Measurements from ENCODE around the gene MBP.

MBP gene

DNA sequence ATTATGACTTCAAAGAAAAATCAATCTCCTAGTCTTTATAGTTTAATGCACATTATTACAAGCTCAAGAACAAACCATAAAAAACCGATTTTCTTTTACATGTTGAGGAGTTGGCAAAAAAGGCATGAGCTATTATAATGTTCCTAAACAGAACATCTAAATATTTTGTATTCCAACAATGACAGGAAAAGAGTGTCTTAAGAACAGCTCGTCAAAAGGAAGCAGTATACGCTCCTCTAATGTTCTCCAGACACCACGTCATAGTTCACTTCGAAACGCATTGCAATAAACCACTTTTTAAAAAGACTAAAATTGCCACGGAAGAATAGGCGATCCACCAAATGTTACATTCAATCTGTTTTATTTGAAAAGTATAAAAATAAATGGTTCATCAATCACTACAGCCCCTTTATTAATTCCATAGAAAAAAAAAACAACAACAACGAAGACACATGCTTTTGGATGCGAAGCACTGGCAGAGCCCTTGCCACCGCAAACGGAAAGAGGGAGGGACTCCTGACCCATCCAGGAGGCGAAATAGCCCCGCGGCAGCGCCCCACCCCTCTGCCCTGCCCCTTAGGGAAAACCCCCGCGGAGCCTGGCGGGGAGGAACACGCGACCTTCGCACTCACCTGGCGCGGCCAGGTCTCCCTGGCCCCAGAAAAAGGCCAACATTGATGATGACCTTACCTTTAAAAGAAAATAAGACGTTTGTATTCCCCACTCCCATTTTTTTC lies 45.8 kb downstream of the MBP start:
- no peak for DNase-seq (ENCODE audit: low read depth in 1 of 2, low spot score in 1 of 2)

DNA sequence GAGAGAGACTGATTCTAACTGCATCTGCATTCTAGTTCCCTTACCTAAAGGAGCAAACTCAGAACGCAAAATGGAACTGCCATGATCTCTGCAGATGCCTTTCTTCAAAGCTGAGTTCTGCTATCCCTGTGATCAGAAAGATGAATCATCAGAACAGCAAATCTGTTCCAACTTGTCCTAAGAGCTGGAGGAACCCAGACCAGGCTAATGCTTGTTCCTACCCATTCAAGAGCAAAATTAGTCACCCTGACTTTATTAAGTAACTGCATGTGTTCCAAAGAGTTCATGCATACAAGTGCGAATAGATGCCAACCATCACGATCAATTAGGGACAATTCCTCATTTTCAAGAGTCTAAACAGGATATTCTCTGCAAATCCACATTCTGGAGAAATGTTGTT lies 46.5 kb downstream of the MBP start:
- no peak for DNase-seq (ENCODE audit: low read depth in 1 of 2, low spot score in 1 of 2)

DNA sequence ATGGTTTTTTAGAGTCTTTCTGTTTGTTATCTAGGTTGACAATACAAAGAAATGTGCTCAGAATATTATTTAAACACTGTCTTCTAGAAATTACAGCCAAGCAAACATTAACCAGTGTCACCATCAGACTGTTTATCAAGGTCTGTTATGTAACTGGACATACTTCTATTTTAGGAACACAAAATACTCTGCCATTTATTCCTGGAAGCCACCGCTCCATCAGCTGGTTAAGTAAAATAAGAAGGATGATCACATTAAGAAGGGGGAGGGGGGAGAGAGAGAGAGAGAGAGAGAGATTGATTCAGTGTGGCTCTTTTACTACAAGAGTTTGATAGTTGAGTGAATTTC lies 47.9 kb downstream of the MBP start:
- no peak for DNase-seq (ENCODE audit: low read depth in 1 of 2, low spot score in 1 of 2)

DNA sequence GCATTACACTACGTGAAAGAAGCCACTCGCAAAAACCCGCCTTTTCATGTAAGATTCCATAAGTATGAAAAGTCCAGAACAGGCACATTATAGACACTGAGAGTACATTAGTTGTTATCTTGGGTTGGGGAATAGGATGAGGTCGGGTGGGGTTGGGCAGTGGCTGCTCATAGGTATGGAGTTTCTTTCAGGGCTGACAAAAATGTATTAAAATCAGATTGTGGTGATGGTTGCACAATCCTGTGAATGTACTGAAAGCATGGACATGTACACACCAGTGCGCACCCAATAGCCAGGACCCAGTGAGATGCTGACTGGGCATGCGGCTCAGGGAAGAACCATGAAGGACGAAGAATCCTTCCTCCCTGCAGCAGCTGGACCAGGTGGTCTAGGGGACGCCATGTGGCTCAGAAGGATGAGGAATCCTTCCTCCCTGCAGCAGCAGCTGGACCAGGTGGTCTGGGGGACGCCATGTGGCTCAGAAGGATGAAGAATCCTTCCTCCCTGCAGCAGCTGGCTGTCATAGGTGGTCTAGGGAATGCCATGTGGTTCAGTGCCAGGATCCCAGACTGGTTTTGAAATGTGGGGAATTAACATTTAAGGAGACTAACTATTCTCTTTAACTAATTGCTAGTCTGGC lies 50.1 kb downstream of the MBP start:
- DNase-seq (ENCODE audit: low read depth in 1 of 2, low spot score in 1 of 2): no peak

DNA sequence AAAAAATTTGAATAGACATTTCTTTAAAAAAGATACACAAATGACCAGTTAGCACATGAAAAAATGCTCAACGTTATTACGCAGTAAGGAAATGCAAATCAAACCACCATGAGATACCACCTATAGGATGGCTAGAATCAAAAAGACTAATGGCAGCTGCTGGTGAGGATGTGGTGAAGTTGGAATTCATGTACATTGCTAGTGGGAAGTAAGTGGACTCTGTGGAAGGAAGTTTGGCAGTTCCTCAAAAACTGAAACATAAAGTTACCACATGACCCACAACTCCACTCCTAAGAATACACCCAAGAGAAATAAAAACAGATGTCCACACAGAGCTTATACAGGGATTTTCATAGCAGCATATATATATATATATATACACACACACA lies 51.2 kb downstream of the MBP start:
- DNase-seq (ENCODE audit: low read depth in 1 of 2, low spot score in 1 of 2): no peak

DNA sequence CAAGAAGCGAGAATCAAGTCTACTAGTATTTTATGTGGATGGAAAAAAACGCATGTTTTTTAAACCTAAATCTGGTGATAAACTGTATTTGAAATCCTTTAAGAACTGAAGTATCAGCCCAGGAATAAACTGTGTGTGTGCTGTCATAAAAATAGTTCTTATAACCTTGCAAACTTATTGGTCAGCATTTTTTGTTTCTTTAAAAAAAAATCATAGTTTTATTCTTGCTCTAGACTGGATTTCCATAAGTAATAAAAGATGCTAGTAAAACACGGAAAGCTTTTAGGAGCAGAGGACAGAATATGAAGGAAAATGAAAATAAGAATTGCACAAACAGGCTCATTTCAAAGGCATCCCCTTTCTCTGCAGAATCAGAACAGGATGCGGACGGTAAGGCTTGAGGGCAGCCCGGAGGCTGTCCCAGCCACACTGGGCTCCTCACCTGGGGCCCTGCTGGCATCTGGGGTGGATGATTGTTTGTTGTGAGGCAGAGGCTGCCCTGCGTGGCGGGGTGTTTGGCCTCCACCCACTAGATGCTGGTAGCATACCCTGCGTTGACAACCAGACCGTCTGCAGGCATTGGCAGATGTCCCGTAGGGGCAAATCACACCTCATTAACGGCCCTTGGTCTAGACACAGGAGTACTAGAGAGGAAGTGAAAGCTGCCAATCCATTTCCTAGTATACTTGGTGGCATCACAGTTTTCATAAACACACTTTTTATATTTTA lies 52.5 kb downstream of the MBP start:
- DNase-seq (ENCODE audit: low read depth in 1 of 2, low spot score in 1 of 2): no peak

DNA sequence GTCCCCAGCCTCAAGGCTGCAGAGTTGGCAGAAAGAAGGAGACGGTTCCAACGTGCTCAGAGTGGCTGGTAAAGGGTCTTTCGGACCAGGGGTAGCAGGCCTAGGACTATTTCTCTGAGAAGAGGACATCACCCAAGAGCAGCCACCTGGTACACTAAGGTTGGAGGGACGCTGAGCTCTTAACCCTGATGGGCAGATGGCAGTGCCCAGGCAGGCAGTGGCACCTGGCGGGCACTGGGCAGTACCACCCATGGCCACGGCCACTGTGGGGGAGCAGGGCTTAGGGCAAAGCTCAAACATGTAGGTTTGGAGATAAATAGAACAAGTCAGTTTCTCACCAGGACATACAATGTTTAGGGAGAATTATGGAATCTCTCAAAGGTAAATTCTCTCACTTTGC lies 53.5 kb downstream of the MBP start:
- DNase-seq (ENCODE audit: low read depth in 1 of 2, low spot score in 1 of 2): no peak

DNA sequence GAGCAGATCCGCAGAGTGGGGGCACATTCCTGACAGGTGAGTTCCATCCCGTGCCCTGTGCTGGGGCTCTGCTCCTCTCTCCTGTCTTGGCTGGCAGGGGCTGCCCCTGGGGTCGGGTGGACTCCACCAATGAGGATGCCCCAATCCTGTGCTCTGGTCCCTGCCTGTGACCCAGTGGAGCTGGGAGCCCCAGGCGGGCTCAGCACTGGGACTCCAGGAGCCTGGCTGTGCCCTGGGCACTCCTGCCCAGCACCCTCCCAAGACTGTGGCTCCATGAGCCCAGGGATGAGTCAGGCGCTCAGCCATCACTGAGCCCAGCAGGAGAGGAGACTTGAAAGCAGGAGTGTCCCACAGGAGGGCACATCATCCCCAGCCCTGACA lies 53.9 kb downstream of the MBP start:
- no peak for DNase-seq (ENCODE audit: low read depth in 1 of 2, low spot score in 1 of 2)

DNA sequence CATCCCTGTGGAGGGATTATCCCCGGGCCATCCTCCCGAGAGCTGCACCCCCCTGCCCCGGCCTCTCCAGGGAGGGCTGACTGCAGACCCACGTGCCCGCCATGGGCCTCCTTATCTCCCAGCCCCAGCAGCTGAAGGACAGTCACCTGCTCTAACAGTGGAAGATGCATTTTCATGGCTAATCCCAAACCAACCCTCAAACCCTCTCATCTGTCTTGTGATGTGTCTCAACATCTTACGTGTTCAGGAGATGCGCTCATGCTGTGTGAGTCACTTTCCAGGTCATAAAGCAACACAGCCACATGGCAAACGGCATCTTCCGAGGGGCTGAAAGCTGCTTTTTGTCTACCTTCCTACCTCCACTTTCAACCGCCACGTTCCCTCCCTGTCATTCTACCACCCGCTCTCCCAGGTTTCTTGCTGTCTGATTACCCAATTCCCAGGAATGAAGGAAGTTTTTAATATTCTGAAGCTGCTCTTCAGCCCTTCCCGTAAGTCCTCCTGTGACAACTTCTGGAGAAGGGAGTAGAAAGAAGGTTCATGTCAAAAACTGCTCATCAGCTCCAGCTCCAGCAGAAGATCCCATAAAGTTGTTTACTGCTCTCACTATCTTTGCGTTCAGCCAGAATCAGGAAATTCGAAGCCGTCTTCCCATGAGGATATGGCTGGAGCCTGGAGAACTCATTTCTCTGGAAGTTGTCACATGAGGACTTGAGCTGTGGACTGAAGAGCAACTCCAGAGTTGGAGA lies 54.5 kb downstream of the MBP start:
- DNase-seq (ENCODE audit: low read depth in 1 of 2, low spot score in 1 of 2): no peak

DNA sequence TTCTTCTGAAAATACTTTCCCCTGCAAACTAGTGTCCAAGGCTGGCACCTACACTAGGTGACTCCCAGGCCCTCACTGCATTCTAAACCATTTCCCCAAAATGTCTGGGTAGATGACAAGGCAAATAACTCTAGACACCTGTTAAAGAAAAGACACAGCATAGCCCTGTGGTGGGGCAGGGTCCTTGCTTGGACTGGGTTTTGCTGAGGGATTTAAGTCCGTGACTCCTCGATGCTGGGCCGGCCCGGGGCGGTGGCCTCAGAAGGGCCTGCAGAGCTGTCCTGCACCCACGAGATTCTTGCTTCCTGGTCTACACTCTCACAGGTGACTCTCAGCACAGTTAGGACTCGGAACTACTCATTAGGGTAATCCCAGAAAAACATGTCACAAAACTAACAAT lies 55.2 kb downstream of the MBP start:
- DNase-seq (ENCODE audit: low read depth in 1 of 2, low spot score in 1 of 2): no peak

DNA sequence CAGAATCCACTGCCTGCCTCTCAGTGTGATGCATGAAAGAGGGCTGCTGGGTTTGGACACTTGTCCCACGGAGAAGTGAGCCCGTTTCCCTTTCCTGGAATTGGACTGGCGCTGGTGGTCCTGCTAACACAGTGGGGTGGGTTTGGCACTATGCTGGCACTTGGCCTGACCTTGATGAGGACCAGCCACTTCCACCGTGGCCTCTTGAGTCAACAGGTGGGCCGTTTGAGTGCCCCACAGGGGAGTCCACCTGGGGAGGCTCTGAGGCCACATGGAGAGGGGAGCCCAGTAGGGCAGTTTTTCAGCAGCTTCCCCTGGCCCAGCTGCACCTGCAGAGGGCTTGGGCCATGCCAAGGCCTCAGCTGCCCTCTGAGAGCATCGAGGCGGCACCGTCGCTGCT lies 56.5 kb downstream of the MBP start:
- DNase-seq (ENCODE audit: low read depth in 1 of 2, low spot score in 1 of 2): no peak

DNA sequence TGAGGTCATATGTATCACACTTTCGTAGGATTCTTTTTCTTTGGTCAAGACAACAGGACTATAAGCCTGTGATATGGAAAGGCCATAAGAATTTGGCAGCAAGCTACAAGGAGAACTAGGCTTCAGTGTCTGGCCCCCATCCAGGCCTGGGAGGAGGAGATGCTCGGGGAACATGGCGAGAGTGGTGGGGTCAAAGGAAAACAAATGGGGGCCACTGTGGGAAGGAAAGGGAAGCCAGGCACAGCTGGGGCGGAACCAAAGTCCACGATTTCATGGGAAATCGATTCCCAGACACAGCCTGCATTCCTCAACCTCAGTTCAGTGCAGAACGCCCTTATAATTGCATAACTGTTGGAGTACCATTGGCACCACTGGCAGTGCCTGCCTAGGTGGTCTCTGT lies 58.2 kb downstream of the MBP start:
- no peak for DNase-seq (ENCODE audit: low read depth in 1 of 2, low spot score in 1 of 2)

DNA sequence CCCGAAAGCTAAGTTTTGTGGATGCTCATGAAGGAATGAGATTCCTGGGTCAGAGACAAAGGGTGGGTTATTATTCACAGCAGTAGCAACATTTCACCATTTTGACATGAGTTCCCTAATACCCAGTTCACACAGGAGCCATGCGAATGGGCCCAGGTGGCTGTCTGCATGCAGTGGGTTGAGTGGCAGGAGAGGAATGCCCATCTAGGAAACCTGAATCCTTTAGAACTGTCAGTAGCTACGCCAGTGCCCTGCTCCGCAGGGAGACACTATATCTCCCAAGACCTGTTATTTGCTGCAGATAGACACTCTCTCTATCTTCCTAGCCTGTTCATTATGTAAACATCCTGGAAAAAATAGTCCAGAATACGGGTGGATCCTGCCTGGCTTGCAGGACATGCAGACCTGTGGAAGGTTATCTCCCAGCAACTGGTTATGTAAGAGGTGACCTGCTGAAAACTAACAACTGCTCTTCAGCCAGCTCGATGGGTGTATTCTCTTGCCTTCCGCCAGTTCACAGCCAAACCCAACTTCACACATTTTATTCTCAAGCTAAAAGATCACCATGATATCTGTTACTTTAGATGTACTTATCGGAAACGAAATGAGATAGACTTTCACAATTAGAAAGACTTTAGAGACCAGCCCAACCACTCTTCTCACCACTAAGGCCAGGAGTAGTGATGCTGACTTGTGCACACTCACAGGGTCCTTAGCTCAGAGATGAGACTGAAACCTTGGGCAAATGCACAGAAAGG lies 59.1 kb downstream of the MBP start:
- DNase-seq (ENCODE audit: low read depth in 1 of 2, low spot score in 1 of 2): no peak

DNA sequence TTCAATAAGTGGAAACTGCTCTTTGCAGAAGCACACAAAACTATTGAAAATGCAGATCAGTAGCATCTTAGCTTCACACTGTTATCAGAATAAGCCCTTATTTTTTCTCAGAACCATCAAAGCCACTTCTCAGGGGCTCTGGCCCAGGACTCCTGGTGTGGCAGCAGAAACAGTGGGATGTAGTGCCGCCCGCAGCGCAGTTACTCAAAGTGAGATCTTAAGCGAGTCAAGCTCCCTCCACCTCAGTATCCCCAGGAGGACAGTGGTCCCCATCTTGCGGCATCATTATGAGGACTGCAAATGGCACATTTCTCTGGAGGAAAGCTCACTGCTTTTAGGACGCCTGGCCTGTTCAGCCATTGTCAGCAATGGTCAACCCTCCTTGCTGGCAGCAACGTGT lies 60.0 kb downstream of the MBP start:
- DNase-seq (ENCODE audit: low read depth in 1 of 2, low spot score in 1 of 2): no peak

DNA sequence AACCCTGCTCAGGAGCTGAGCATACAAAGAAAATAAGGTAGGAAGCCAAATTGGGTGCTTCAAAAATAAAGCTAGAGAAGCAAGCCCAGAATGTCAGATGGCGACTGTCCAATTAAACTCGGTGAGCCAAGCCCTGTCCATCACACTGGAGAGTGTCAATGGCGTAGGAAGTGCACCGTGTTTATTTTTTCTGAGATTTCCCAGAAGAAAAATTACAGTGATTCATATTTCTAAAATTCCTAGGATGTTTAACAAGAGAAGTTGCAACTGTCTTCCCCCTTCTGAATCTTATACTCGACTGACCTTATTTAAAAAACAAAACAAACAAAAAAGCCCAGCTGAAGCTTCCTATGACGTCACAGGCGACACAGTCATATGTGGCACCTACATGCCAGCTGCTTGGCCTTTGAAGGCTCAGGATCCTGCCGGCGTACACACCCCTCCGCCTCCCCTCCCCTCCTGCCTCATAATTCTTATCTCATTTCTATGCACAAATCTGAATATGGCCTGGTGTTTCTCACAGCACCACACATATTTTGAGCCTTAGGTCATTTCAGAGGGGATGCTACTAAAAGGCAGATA lies 60.8 kb downstream of the MBP start:
- no peak for DNase-seq (ENCODE audit: low read depth in 1 of 2, low spot score in 1 of 2)

DNA sequence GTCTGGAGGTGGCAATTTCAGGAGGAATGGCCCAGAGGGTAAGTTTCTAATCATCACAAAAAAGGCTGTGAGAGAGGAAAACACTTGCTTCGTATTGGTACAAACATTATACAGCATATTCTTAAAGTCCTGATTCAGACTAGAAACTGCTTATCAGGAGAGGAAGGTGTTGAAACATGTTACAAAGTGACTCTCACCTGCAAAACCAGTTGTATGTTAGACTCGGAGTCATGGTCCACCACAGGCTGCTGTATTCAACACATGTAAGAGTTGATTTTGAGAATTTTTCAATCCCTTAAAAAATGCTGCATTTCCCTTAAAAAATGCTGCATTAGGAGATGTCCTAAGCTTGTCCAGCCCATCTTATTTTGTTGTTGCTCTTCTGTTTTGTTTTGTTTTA lies 61.5 kb downstream of the MBP start:
- no peak for DNase-seq (ENCODE audit: low read depth in 1 of 2, low spot score in 1 of 2)

DNA sequence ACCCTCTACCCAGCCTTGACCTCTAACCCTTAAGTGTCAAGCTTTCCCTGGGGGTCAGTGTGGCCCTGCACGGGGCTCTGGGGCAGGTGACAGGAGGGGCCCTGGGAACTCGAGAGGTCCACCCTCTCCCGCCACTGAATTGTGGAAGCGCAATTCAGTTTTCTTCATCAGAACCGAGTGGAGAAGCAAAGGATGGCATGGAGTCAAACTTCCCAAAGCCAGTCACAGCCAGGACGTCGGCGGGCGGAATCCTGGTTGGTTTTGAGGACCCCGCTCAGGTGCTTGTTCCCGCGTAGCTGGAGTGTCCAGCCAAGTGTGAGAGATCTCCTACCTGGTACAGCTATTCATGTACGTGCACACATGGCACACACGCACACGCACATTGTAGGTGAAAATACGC lies 62.0 kb downstream of the MBP start:
- no peak for DNase-seq (ENCODE audit: low read depth in 1 of 2, low spot score in 1 of 2)

DNA sequence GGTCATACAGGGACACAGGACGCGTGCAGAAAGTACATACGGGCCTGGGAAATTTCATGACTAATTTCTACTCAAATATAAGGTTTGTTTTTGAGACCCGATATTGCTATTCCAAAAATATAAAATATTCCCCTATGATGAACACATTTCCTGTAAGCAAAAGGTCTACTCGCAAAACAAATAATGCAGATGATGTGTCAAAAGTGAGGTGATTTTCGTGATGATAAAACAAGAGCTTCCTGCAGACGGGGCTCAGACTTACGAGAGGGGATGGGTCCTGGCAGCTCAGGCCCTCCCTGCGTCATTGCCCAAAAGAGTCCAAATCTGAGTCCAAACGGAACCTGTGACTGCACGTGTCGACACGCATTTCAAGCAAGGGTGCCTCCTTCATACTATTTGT lies 62.7 kb downstream of the MBP start:
- no peak for DNase-seq (ENCODE audit: low read depth in 1 of 2, low spot score in 1 of 2)

DNA sequence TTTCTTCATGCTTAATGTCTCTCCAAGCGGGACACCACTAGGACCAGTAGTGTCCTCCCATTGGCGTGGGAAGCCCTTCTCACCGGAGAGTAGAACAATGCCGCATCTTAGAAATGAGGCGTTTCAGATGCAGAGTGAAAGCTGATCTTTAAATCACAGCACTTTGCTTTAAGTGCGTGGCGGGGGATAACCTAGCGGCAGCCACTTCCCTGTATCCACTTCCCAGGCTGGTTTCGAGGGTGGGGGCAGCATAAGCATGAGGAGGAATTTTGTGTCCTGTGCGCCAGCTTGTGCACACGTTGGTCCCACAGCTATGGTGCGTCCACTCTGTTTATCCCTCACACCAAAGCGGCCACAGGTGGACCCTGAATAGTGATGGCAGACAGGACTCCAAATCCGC lies 63.1 kb downstream of the MBP start:
- DNase-seq (ENCODE audit: low read depth in 1 of 2, low spot score in 1 of 2): no peak

DNA sequence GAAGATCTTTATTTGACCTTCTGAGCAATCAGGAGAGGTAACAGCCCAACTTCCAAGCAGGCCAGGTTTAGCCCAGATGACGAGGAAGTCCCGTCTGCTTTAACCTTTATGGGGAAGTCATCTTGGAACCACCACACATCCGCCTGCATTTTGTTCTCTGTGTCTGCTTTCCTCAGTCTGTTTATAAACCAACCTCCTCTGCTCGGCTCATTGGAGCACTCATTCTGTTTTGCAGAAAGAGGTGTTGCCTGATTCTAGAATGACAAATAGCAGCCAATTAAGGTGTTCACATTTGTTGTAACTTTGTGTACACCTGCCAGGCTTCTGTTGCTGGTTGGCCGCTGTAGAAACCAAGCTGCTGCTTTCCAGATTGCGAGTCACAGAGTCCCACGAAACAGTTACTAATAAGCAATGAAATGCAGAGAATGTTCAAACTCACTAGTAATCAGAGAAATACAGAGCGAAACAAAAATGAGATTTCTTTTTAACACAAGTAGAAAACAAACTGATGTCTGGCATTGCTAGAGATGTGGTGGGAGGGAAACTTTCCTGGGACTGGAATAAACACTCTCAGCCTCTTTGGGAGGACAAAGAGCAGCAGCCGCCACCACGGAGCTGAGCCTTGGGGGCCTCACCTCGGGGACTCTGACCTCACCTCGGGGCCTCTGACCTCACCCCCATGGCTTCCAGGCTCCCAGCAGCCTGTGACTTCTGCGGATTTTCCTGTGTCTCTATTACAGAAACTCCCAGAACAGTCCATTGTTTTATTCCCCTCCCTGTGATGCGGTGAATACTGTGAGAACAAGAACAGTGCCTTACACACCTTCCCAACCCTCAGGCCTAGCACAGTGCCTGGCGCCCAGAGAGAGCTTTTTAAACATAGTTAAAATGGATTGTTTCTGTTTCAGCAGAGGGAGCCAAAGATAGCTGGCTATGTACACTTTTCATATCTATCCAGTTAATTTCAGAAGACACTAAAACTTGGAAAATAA lies 64.0 kb downstream of the MBP start:
- no peak for DNase-seq (ENCODE audit: low read depth in 1 of 2, low spot score in 1 of 2)

All from activated T-helper 1 cell treated with anti-CD3 and anti-CD28 coated beads, Interleukin-2, amount 50 U/mL, for 16 hours (primary cell).